GM04503 (cell line): ENCODE results near the gene CHN2.

Source experiments
- DNase-seq: peaks from one replicate; pipeline ENCODE4 v3.0.0-alpha.2; 2012; ENCODE audit warnings: low read depth

The CHN2 gene

GRCh38 chr7:29469976-29470557 is 275.5 kb downstream of the CHN2 start:
- DNase-seq = no peak

- no peak for DNase-seq
Observed at GRCh38 chr7:29471444-29472138, 277.0 kb downstream of the CHN2 start.

GRCh38 chr7:29476916-29477315 is 282.3 kb downstream of the CHN2 start:
- DNase-seq = no peak

- DNase-seq = no peak
Observed at GRCh38 chr7:29478226-29478625, 283.7 kb downstream of the CHN2 start.

- no peak for DNase-seq
Observed at GRCh38 chr7:29478687-29479240, 284.2 kb downstream of the CHN2 start.

GRCh38 chr7:29479301-29480200 is 285.0 kb downstream of the CHN2 start:
- DNase-seq = no peak

GRCh38 chr7:29480451-29480850 is 285.9 kb downstream of the CHN2 start:
- DNase-seq = no peak

GRCh38 chr7:29480934-29481651 is 286.5 kb downstream of the CHN2 start:
- DNase-seq = no peak

- DNase-seq = no peak
Observed at GRCh38 chr7:29482056-29482455, 287.5 kb downstream of the CHN2 start.

GRCh38 chr7:29483219-29484104 is 288.9 kb downstream of the CHN2 start:
- no peak for DNase-seq

- DNase-seq = no peak
Observed at GRCh38 chr7:29484280-29484679, 289.7 kb downstream of the CHN2 start.

GRCh38 chr7:29485339-29486190 is 291.0 kb downstream of the CHN2 start:
- no peak for DNase-seq

- no peak for DNase-seq
Observed at GRCh38 chr7:29486191-29486700, 291.7 kb downstream of the CHN2 start.

GRCh38 chr7:29487424-29487823 is 292.8 kb downstream of the CHN2 start:
- no peak for DNase-seq

- no peak for DNase-seq
Observed at GRCh38 chr7:29488203-29488970, 293.8 kb downstream of the CHN2 start.

- peak; percentile 88 for DNase-seq
Observed at GRCh38 chr7:29488977-29489376, 294.4 kb downstream of the CHN2 start.

GRCh38 chr7:29490094-29490607 is 295.6 kb downstream of the CHN2 start:
- no peak for DNase-seq

- peak; percentile 51 for DNase-seq
Observed at GRCh38 chr7:29494350-29494749, 299.8 kb downstream of the CHN2 start.

GRCh38 chr7:29495653-29496052 is 301.1 kb downstream of the CHN2 start:
- DNase-seq = no peak
